ENCODE results near the gene KLK8.

DNA sequence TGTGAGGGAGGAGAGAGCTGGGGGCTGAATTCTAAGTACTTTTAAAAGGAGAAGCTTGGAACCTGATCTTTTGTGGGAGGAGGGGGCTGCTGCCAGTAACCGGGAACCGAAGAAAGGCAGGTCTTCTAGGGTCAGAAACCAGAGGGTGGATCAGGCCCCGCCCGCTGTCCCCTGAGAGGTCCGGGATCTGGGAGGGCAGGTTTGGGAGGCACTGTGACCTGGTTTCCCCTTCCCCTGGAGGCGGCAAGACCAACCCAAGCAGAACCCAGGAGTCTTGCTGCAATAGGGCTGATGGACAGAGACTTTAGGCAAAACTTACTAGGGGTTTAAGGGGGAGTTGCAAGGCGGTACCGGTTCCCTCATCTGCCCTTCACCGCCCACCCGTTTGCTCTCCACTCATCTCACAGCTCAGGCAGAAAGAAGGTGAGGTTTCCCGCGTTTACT, 707 bp upstream of the KLK8 start:
- no peak for TF ChIP-seq CTCF (IDR thresholded peaks at IDR 0.05)
- TF ChIP-seq POLR2AphosphoS5 (IDR thresholded peaks at IDR 0.05) = no peak
- TF ChIP-seq EP300 (IDR thresholded peaks at IDR 0.05) = no peak
- no peak for TF ChIP-seq POLR2A (IDR thresholded peaks at IDR 0.05)

Measured in suprapubic skin (tissue), 4 donors.